Subcutaneous adipose tissue (tissue), 4 donors: ENCODE measurements around the gene PDXK. TPM values are rescaled to one million over a fixed set of nuclear protein-coding genes. Genes with fewer than 3 reads are reported as not detected.

Experiments
- total RNA-seq, 4 donors: library from RNA; depleted of rRNA; stranded (reverse); fragments of >200 nt; gene quantifications; one replicate each; pipeline ENCODE4 v1.1.0, GENCODE V29; 2016
- TF ChIP-seq, protein P1 (sequence below): fragments of 450-650 bp; IDR thresholded peaks from one replicate; pipeline ENCODE4 v1.5.1; 2016; ENCODE audit warnings: low read depth, mild to moderate bottlenecking, control low read depth, antibody characterized with exemption, moderate library complexity

The PDXK gene
- total RNA-seq, result 100 to 1,000 TPM in 1 of 4 donors, 10 to 100 TPM in 3; 63.6 to 261 (median 72.6) TPM

DNA sequence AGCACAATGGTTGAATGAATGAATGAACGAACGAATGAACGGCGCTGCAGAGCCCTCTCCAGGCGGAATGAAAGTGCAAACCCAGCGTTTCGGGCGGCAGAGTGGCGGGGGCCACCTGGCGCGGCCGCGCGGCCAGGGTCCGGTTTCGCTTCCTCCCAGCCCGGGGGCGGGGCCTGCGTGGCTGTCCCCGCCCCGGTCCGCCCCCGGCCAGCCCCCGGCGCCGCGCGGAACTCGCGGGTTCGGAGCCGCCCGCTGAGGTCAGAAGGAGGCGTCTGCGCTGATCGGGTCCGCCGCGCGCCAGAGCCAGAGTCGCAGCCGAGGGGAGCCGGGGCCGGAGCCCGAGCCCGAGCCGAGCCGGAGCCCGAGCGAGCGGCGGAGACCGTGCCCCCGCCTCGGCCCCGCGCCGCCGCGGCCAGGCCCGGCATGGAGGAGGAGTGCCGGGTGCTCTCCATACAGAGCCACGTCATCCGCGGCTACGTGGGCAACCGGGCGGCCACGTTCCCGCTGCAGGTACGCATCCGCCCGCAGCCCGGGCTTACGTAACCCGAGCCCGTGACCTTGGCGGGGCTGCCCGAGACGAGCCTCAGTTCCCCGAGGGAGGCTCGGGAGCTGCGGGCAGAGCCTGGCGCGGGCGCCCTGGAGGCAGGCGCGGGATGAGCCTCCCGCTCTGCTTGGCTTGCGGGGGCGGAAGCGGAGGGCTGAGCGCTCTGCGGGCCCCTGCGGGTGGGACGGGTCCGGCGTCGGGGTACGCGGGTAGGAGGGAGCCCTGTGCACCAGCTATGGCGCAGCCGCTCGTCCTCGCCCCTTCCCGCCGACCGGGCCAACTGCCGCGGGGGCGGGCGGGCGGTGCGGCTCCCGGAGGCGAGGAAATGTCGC is at the start of gene PDXK:
TSS of gene PDXK (plus strand) at position 258 of the 876 bp plus-strand sequence. CDS start at position 424, 166 bp downstream.
- TF ChIP-seq, protein P1, sequence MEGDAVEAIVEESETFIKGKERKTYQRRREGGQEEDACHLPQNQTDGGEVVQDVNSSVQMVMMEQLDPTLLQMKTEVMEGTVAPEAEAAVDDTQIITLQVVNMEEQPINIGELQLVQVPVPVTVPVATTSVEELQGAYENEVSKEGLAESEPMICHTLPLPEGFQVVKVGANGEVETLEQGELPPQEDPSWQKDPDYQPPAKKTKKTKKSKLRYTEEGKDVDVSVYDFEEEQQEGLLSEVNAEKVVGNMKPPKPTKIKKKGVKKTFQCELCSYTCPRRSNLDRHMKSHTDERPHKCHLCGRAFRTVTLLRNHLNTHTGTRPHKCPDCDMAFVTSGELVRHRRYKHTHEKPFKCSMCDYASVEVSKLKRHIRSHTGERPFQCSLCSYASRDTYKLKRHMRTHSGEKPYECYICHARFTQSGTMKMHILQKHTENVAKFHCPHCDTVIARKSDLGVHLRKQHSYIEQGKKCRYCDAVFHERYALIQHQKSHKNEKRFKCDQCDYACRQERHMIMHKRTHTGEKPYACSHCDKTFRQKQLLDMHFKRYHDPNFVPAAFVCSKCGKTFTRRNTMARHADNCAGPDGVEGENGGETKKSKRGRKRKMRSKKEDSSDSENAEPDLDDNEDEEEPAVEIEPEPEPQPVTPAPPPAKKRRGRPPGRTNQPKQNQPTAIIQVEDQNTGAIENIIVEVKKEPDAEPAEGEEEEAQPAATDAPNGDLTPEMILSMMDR, result no peak

DNA sequence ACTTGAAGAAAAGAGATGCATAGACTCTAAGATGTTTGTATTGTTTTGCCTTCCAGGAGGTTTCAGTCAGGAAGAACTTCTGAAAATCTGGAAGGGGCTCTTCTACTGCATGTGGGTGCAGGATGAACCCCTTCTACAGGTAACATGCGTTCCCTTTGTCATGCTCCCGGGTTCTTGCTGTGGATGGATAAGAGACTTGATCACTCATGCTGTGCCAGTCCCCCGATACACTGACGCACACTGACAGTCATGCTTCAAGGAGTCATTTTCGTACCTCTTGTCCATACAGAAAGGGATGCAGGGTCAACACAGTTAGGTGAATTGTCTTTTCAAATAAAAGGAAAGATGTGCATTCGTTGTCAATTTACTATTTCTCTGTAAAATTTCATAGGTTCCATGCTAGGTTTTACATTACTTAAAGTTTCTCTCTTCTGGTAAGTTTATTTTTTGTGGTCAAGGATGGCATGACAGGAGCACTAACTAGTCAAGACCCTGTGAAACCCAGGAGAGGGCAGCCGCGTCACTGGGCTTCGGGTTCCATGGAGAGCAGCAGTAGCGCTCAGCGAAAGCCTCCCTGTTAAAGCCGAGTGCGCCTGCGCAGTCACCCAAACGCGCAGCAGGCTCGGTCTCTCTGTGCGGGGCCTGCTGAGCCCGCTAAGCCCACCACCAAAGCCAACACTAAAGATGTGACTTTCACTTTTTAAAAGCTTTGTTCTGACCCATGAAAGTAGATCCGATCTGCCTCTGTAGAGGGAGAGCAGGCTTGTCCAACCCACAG is 48.9 kb upstream of the PDXK start:
- TF ChIP-seq, protein P1, result no peak

DNA sequence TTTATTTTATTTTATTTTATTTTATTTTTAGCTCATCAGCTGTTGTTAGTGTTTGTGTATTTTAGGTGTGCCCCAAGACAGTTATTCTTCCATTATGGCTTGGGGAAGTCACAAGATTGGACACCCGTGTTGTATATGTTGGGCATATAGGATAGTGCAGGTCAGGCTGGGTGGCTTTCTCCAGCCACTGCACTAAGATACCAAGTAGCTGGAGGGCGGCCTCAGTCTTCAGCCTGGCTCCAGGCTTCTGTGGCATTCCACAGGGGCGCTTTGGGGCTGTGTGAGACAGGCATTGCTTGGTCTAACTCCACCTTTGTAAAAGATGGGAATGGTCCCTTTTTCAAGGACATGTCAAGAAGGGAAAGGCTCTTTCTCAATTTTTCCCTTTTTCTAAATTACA is 43.1 kb upstream of the PDXK start:
- TF ChIP-seq, protein P1, result no peak

DNA sequence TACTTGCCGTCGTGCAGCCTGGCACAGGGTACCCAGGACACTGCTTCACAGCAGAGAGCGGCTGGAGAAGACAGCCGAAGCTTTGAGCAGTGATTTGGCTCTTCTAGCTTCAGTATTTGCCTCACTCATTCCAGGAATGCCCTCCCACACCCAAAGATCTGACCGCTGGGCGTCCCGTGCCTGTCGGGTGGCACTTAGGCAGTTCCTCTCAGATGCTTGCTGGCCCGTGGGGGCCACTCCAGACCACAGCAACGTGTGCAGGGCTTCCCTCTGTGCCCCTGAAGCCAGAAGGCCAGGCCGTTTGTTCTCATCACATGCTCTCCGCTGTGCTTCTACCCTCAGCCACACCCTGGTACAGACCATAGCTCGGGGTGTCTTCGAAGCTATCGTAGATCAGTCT is 42.5 kb upstream of the PDXK start:
- TF ChIP-seq, protein P1, result no peak

DNA sequence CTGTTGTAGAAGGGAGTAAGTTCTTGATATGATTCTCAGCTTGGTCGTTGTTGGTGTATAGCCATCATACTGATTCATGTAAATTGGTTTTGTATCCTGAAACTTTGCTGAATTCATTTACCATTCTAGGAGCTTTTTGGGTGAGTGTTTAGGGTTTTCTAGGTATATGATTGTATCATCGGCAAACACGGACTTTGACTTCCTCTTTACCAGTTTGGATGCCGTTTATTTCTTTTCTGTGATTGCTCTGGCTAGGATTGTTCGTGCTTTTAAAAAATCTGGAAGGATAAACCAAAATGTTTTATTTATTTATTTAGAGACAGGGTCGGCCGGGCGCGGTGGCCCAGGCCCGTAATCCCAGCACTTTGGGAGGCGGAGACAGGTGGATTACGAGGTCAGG is 39.0 kb upstream of the PDXK start:
- TF ChIP-seq, protein P1, result no peak

DNA sequence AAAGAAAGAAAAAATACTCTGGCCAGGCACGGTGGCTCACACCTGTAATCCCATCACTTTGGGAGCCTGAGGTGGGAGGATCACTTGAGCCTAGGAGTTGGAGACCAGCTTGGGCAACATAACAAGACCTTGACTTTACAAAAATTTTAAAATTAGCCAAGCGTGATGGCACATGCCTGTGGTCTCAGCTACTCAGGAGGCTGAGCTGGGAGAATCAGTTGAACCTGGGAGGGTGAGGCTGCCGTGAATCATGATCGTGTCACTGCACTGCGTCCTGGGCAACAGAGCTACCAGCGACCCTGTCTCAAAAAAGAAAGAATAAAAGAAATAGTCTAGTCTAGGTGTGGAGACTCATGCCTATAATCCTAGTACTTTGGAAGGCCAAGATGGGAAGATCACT is 37.3 kb upstream of the PDXK start:
- TF ChIP-seq, protein P1, result no peak

DNA sequence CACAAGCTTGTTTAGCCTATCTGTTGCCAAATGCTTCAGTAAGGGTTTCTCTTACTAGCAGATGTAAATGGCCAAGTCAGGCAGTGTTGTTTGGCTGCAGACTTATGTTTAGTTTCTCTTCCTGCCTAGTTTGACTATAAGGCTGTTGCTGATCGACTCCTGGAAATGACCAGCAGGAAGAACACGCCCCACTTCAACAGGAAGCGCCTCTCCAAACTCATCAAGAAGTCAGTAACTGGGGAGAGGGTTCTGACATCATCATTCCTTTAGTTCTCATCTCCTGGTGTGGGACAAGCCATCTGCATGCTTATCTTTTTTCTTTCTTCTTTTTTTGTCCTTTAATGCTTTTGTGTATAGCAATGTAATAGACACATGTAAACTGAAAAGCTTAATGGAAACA is 34.5 kb upstream of the PDXK start:
- TF ChIP-seq, protein P1, result no peak
